Heart left ventricle (tissue), 16 donors: ENCODE data around the gene NCR2. TPM values are rescaled to one million over a fixed set of nuclear protein-coding genes. Genes with fewer than 3 reads are reported as not detected.

Experiments used
- ATAC-seq, 4 donors: fragments of 200-7000 bp; cut with Tn5 transposase; one replicate each; pipeline ENCODE4 v1.9.1; 2020 to 2022; ENCODE audit warnings: moderate library complexity in 4 of 4, mild to moderate bottlenecking in 3 of 4, moderate number of reproducible peaks in 1 of 4
- DNase-seq, 5 donors: peaks; one replicate each; pipeline ENCODE4 v3.0.0-alpha.2; 2020
- H3K27ac ChIP-seq, 12 donors: fragments of 200-600 bp; sonication (generic) in 4 of 12; one replicate each; pipeline versions ENCODE4 v1.5.0 to v1.8.0; 2016 to 2022; ENCODE audit warnings: mild to moderate bottlenecking in 2 of 12
- H3K27me3 ChIP-seq, 9 donors: fragments of 200-600 bp; sonication (generic) in 2 of 9; one replicate each; pipeline versions ENCODE4 v1.5.1 to v1.8.0; 2016 to 2022; ENCODE audit warnings: mild to moderate bottlenecking in 3 of 9
- H3K36me3 ChIP-seq, 9 donors: fragments of 200-600 bp; sonication (generic) in 2 of 9; one replicate each; pipeline versions ENCODE4 v1.5.0 to v1.8.0; 2018 to 2022; ENCODE audit warnings: mild to moderate bottlenecking in 2 of 9
- H3K4me1 ChIP-seq, 12 donors: fragments of 200-600 bp; sonication (generic) in 4 of 12; one replicate each; pipeline versions ENCODE4 v1.5.0 to v1.8.0; 2016 to 2022; ENCODE audit warnings: mild to moderate bottlenecking in 3 of 12
- H3K4me3 ChIP-seq, 12 donors: fragments of 200-600 bp; sonication (generic) in 4 of 12; one replicate each; pipeline versions ENCODE4 v1.5.0 to v1.8.0; 2017 to 2022; ENCODE audit warnings: mild to moderate bottlenecking in 9 of 12, moderate library complexity in 4 of 12
- H3K9me3 ChIP-seq, 12 donors: fragments of 200-600 bp; sonication (generic) in 4 of 12; one replicate each; pipeline versions ENCODE4 v1.5.0 to v1.8.0; 2016 to 2022; ENCODE audit warnings: mild to moderate bottlenecking in 1 of 12
- POLR2A ChIP-seq, 2 donors: fragments of 450-650 bp; IDR thresholded peaks; one replicate each; pipeline ENCODE4 v1.6.1; 2017; ENCODE audit warnings: antibody characterized with exemption in 2 of 2, mild to moderate bottlenecking in 2 of 2, moderate library complexity in 2 of 2
- WGBS, 4 donors: extraction: QIAGEN DNeasy Blood & Tissue Kit in 2 of 4; methylation state at CpG; one replicate each; pipeline versions ENCODE4 v1.1.5 to v1.1.7; 2013 to 2018; 5-methylcytosine and 5-hydroxymethylcytosine counted together
- intact Hi-C, 10 donors: fragments of 100-400 bp; cut with DNase I; formaldehyde crosslinking; loops; one replicate each; pipeline versions ENCODE4 v1.11.1 to v1.14.2; 2022
- polyA plus RNA-seq, 2 donors: library from polyadenylated mRNA; stranded (reverse); fragments of 200-250 nt; gene quantifications; one replicate each; pipeline ENCODE4 v1.2.3, GENCODE V29; 2013
- total RNA-seq, 9 donors: library from RNA; depleted of rRNA in 2 of 9; stranded (reverse); fragments of >200 nt in 2 of 9; fragmentation: NEBNext Ultra II Directional in 3 of 9; extraction: Animal tissue kit (Norgen Biotek cat#: 25700) in 3 of 9; gene quantifications; one replicate each; pipeline versions ENCODE4 v1.1.0 to v1.2.4, GENCODE V29; 2016 to 2023
- TF ChIP-seq, protein P1 (sequence below), 12 donors: fragments of 200-600 bp; sonication (generic) in 4 of 12; IDR thresholded peaks; one replicate each; pipeline versions ENCODE4 v1.5.0 to v1.8.0; 2018 to 2022; ENCODE audit warnings: antibody characterized with exemption in 12 of 12, mild to moderate bottlenecking in 5 of 12
- donor health status: ischemic (EF 13 %, LVEDD 7.1; RV severe dilation, severe dysfunction).
- donor health status: healthy with polysubstance abuse.
- donor health status: DM: no; HTN: yes; CAD: no.
- donor health status: DM: no; HTN: no; CAD: no.
- donor health status: ischemic (EF 25% LVEDD 6.9; RV normal size, moderate dysfunction).
- donor health status: ischemic (EF 25% LVEDD 5.7; RV mildly dilated, moderate dysfunction).
- donor health status: healthy.
- donor health status: DM: yes; HTN: yes; CAD: no.
- donor health status: ischemic (EF 35%, LVEDD 5.7; RV mildly dilated, moderate dysfunction).
- donor health status: nonischemic (EF 11% LVEDD 7.7; RV severe dilation, severe dysfunction).
- donor health status: DM: yes; HTN: yes; CAD: no.
- donor health status: PGD.
- donor health status: ischemic (EF 29% LVEDD 5.4; RV normal size, mild dysfunction).
- donor health status: nonischemic (EF 23%, LVEDD 6.1; RV moderate dilation, normal function).

Gene NCR2
- total and polyA plus RNA-seq, 11 donors = not detected

DNA sequence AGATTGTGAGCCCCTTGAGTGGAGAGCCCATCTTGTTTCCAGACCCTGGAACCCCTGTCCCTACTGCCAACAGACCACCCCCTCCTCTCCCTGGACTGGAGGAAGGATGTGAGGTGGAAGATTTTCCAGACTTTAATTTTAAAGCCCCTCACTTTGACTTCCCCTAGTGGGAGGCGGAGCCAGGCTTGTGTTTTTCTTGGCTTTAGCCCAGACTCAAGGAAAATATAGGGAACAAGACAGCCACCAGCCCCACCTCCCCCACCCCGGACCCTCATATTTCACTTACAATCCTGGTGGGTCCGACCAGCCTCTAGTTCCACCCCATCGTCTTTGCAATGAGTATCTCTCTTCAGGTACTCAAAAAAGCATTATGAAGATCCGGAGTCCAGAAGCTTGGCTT, 40.8 kb downstream of the NCR2 start:
- Histone ChIP-seq H3K36me3 (no peaks in the 10 kb centered on the region), H3K4me1 (peaks cover 0 to 48% (median 29%) of the 10 kb centered on the region in 12 donors), H3K9me3 (no peaks in the 10 kb centered on the region), H3K4me3 (no peak overlapping the region), H3K27me3 (peaks cover 29 to 74% (median 38%) of the 10 kb centered on the region in 9 donors), H3K27ac (no peak overlapping the region)
- intact Hi-C loops = loop anchor here in 1 of 10 donors (10.0 kb wide), 1 partner anchor 79 kb away; no protein-coding TSS in a partner anchor
- TF ChIP-seq POLR2A (IDR thresholded peaks at IDR 0.05) = no peak
- TF ChIP-seq, protein P1, sequence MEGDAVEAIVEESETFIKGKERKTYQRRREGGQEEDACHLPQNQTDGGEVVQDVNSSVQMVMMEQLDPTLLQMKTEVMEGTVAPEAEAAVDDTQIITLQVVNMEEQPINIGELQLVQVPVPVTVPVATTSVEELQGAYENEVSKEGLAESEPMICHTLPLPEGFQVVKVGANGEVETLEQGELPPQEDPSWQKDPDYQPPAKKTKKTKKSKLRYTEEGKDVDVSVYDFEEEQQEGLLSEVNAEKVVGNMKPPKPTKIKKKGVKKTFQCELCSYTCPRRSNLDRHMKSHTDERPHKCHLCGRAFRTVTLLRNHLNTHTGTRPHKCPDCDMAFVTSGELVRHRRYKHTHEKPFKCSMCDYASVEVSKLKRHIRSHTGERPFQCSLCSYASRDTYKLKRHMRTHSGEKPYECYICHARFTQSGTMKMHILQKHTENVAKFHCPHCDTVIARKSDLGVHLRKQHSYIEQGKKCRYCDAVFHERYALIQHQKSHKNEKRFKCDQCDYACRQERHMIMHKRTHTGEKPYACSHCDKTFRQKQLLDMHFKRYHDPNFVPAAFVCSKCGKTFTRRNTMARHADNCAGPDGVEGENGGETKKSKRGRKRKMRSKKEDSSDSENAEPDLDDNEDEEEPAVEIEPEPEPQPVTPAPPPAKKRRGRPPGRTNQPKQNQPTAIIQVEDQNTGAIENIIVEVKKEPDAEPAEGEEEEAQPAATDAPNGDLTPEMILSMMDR (IDR thresholded peaks at IDR 0.05) = no peak
- DNase-seq (no peak), ATAC-seq (no peak)
- WGBS, 4 donors = 56 to 59% (median 58%) methylated on average over 5 of the region's 5 CpGs

DNA sequence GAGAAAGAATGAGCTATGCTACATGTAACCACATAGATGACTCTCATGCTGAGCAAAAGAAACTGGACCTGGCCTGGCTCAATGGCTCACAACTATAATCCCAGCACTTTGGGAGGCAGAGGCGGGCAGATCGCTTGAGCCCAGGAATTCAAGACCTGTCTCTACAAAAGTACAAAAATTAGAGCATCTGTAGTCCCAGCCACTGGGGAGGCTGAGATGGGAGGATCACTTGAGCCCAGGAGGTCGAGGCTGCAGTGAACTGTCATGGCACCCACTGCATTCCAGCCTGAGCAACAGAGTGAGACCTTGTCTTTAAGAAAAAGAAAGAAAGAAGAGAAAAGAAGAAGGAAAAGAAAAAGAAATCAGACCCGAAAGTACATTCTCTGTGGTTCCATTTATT, 41.7 kb downstream of the NCR2 start:
- DNase-seq (no peak), ATAC-seq (no peak)
- H3K4me1 ChIP-seq = peaks cover 0 to 39% (median 22%) of the 10 kb centered on the region in 12 donors
- no peaks in the 10 kb centered on the region for H3K36me3 ChIP-seq
- H3K9me3 ChIP-seq = no peaks in the 10 kb centered on the region
- intact Hi-C loops = loop anchor here in 1 of 10 donors (10.0 kb wide), 1 partner anchor 78 kb away; no protein-coding TSS in a partner anchor
- no peak overlapping the region for H3K4me3 ChIP-seq
- TF ChIP-seq POLR2A (IDR thresholded peaks at IDR 0.05) = no peak
- TF ChIP-seq, protein P1 (IDR thresholded peaks at IDR 0.05) = no peak
- H3K27me3 ChIP-seq = peaks cover 27 to 74% (median 34%) of the 10 kb centered on the region in 9 donors
- no peak overlapping the region for H3K27ac ChIP-seq
- WGBS, 4 donors = 84 to 88% (median 87%) methylated on average over 4 of the region's 4 CpGs

DNA sequence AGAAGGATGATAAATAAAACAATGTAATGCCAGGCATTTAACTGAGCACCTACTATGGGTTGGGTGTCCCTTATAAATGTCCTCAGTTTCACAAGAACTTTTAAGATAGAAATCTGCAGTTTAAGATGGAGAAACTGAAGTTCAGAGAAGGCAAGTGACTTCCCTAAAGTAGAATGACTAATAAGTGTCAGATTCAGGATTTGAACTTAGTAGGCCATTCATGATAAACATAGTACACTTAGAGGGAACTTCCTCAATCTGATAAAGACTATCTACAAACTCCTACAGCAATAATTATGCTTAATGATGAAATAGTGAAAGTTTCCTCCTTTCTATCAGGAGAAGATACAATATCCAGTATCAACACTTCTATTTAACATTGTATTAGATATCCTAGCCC, 43.9 kb downstream of the NCR2 start:
- intact Hi-C loops = loop anchor here in 2 of 10 donors (2.0 to 10.0 kb wide), 2 partner anchors 19 to 75 kb away; no protein-coding TSS in a partner anchor

DNA sequence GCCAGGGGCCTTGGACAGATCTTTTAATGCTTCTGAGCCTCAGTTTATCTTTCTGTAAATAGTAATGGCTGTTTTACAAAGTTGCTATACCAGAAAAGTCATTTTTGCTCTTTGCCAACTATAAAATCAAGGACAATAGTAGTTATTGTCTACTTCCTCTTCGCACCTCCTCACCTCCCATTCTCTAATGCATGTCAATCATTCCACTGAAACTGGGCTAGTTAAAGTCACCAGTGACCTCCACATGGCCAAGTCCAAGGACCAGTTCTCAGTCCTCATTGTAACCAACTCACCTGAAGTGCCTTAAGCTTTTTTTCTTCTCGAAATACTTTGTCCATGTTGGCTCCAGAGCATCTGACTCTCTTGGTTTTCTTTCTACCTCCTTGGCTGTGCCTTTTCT, 51.2 kb downstream of the NCR2 start:
- H3K27me3 ChIP-seq = peaks cover 0 to 20% (median 4%) of the 10 kb centered on the region in 9 donors
- H3K4me1 ChIP-seq = no peaks in the 10 kb centered on the region
- ATAC-seq (no peak), DNase-seq (no peak)
- no peaks in the 10 kb centered on the region for H3K9me3 ChIP-seq
- no peak for TF ChIP-seq POLR2A (IDR thresholded peaks at IDR 0.05)
- TF ChIP-seq, protein P1 (IDR thresholded peaks at IDR 0.05) = no peak
- H3K36me3 ChIP-seq = no peaks in the 10 kb centered on the region
- H3K27ac ChIP-seq = no peak overlapping the region
- 56 to 90% (median 86%) methylated on average over 2 of the region's 2 CpGs for WGBS, 4 donors
- intact Hi-C loops = no loop called here
- H3K4me3 ChIP-seq = no peak overlapping the region

More for the DNA sequence above, 43.9 kb downstream of the NCR2 start:
- no peak overlapping the region for H3K4me3 ChIP-seq
- DNase-seq = no peak
- H3K27me3 ChIP-seq = peaks cover 12 to 70% (median 15%) of the 10 kb centered on the region in 9 donors
- peaks cover 0 to 16% (median 8%) of the 10 kb centered on the region in 12 donors for H3K4me1 ChIP-seq
- no peaks in the 10 kb centered on the region for H3K36me3 ChIP-seq
- ATAC-seq = no peak
- H3K27ac ChIP-seq = no peak overlapping the region
- H3K9me3 ChIP-seq = no peaks in the 10 kb centered on the region
- TF ChIP-seq POLR2A (IDR thresholded peaks at IDR 0.05) = no peak
- TF ChIP-seq, protein P1 (IDR thresholded peaks at IDR 0.05) = no peak
